GM18499 (cell line): ENCODE measurements around the gene PLXNA4.

Experiments used
- ATAC-seq: cut with Tn5 transposase; IDR thresholded peaks from one replicate; pipeline ENCODE4 v1.9.1; 2021; ENCODE audit warnings: moderate number of reproducible peaks; ENCODE audit not compliant: insufficient read depth, unreplicated experiment

Gene PLXNA4

DNA sequence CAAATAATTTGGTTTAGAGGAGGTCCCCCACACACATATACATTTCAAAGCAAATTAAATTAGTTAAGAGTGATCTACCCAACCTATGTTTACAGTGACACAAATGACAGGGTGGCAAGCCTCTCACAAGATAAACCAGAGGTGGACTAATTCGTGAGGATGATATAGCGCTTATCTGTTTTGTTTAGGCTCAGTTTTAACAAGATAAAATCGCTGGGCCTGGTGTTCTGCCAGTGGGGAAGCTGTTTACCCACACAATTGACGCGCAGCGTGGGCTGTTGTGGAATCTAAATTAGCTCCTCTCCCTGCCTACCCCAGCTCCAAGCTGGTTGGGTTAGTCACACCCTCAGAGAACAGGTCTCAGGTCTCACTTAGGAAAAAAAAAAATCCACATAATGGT, 16.7 kb upstream of the PLXNA4 start:
- ATAC-seq, result no peak

DNA sequence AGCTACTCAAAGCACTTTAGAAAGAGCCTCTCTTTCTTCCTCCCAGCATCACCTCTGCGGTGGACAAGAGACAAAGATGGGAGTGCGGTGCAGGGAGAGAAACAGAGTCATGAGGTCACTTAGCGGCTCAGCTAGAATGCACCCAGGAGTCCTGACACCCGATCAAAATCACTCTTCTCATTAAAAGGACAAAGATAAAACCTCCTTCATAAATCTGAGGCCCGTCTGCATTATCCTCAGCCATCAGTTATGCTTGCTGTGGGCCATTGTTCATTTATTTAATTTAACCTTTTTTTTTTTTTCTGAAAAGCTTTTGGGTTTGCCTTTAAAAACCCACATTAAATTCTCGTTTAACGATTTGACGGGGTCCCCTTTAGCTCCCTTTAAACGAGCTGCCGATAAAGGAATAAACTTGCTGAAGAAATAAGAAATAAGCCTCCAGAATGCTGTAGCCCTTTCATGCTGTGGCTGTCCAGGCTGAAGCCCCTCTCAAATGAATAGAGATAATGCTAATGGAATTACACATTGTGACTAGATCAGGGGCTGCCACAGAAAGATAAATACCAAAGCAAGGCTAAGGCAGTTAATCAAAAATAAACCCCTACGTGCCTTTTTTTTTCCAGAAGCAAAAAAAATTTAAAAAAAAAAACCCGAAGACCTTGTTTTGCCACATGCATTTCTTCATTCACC, 16.1 kb upstream of the PLXNA4 start:
- no peak for ATAC-seq

DNA sequence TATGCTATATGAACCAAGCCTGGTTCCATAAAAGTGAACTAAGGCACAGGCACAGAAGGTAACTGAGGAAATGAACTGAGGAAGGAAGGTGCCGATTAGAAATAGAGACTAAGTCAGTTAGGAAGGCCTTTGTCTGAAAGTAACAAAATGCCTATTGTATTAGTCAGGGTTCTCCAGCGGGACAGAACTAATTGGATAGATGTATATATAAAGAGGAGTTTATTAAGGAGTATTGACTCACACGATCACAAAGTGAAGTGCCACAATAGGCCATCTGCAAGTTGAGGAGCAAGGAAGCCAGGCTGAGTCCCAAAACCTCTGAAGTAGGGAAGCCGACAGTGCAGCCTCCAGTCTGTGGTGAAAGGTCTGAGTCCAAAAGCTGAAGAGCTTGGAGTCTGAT, 13.9 kb upstream of the PLXNA4 start:
- ATAC-seq, result no peak

DNA sequence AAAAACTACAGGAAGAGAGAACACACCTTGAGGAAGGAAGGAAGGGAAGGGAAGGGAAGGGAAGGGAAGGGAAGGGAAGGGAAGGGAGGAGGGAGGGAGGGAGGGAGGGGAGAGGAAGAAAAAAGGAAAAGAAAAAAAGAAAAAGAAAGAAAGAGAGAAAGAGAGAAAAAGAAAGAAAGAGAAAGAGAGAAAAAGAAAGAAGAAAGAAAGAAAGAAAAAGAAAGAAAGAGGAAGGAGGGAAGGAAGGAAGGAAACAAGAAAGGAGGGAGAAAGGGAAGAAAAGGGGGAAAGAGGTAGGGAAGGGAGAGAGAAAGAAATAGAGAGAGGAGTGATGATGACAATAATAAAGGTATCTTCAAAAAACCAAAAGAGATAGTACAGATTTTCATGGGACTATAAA, 12.3 kb upstream of the PLXNA4 start:
- no peak for ATAC-seq

DNA sequence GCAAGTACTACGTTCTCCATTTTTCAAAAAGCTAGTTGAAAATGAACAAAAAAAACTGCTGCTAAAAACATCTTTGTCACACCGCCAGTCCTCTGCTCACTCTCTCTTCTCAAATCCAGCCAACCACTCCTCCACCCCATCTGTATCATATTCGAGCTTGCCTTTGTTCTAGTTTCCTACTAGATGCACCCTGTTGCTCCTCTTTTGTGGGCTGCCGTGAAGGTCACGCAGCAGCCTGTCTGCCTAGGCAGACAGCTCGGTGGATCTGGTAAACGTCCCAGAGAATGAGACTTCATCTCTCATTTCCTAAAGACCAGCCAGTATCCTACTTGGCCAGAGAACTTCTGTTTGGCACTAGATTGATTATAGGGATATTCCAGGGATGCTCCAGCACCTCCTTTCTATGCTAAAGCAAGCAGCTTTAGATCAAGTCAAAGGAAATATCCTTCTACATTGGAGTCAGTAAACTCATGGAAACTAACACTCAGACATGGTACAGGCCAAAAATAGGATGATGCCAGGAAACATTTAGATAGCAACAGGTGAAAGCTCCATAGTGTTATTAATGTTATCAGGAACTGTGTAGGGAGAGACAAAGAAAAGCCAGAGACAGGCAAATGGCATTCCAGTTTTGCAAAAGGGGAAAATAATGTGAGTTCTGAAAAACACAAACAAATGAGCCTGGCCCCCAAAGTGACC, 8.7 kb upstream of the PLXNA4 start:
- no peak for ATAC-seq

DNA sequence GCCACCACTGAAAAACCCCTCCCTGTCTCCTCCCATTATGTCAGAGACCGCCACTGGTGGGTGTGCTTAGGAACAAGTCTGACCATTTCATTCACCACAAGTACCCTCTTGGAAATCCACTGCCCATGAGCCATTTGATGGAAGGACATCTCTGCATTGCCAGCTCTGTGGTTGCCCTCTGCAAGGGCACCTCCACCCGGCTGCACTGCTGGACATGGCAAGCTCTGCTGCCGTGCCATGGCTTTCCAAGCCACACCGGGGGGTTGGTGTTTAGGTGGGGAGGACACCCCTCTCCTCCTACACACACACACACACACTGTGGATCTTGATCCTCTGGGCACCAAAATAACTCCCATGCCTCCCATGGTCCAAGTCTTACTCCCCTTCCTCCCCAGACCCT, 5.2 kb upstream of the PLXNA4 start:
- ATAC-seq, result no peak

DNA sequence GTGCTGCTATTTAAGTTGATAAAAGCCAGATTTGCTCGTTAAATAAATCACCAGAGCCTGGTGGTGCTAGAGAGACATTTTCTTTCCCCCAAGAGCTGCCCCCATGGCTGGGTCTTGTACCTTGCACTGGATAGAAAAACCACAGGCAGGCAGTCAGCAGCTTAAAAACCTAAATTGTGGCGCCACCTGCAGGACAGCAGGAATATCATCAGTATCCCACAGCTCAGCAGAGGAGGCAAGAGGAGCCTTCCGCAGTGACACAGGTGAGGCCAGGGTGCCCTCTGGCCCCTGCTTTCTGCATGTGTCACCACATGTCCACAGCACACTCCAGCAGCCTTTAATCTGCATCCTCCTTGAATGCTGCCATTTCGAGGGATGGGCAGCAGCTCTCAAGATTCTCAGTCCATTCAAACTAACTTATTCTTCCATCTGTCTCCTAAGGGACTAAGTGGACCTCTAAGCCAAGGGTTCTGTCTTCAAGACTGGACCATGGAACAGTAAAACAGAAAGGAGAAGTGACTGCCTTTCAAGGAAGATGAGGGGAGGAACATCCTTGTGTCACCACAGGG, 4.5 kb upstream of the PLXNA4 start:
- ATAC-seq, result no peak

DNA sequence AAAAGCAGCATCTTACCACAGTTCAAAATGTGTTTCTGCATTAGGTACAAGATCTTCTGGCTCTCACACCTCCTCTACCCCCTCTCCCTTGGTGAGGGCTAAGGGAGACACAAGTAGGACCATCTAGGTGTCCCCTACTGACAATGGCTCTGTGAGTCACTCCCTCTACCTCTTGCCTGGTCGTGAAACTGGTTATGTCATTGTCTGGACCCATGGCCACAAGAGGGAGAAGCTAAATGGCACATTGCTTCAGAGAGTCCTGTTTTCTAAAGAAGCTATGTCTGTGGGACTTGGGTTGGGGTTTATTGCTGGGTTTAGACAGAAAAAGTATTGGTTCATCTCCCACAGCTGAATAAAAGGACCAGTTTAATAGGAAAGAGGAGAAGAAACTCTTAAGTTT, 4.0 kb upstream of the PLXNA4 start:
- no peak for ATAC-seq

DNA sequence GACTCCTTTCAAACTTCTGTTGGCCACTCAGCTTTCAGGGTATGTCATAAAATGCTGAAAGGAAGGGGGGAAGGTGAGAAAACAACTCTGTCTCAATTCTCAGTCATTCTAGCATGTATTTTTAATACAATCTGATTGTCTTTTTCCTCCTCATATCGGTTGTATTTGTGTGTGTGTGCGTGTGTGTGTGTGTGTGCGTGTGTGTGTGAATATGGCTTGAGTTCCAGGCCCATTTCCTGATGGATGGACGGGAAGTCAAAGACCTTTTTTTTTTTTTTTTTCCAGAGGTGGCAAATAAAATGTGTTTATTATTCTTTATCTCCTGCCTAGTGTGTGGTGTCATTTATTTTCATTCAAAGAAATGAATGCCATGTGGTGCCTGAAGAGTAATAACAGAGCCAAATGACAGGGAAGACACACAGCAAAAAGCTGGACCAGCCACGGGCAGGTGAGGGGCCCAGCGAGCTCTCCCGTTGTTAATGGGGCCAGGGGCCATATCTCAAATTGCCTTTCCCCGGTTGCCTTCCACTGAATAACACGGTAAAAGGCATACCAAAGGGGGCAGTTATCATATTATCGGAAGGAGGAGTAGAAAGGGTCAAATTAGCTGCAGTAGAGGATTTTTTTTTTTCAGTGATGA, 3.1 kb upstream of the PLXNA4 start:
- no peak for ATAC-seq

DNA sequence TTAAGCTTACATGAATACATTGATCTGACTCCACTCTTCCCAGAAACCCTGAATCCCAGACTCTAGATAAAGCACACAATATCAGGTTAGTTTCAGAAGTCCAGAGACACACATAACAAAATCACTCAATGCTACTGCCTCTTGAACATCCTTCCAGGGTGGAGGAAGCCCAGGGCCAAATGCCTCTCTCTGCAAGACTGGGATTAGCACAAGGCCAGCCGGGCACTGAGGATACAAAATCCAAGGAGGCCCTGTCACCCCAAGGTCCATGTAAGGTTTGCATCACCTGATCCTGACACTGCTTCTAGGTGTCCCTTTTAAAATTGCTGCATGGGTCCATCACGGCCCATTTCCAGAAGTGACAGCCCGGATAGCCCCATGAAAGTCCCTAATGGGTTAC, 2.6 kb upstream of the PLXNA4 start:
- no peak for ATAC-seq

DNA sequence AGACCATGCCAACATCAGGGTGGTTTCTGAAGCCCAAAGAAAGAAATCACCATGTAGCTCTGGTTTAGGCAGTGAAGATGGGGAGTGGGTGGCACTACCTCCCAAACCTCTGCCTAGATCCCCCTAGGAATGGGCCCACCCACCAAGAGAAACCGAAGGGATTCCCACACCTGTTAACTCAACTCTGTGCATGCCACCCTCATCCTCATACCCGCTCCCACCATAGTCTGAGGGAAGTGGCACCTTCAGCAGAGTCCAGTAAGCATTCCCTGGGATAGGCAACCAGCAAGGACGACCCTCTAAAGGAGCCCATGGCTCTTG, 1.7 kb upstream of the PLXNA4 start:
- ATAC-seq, result no peak

DNA sequence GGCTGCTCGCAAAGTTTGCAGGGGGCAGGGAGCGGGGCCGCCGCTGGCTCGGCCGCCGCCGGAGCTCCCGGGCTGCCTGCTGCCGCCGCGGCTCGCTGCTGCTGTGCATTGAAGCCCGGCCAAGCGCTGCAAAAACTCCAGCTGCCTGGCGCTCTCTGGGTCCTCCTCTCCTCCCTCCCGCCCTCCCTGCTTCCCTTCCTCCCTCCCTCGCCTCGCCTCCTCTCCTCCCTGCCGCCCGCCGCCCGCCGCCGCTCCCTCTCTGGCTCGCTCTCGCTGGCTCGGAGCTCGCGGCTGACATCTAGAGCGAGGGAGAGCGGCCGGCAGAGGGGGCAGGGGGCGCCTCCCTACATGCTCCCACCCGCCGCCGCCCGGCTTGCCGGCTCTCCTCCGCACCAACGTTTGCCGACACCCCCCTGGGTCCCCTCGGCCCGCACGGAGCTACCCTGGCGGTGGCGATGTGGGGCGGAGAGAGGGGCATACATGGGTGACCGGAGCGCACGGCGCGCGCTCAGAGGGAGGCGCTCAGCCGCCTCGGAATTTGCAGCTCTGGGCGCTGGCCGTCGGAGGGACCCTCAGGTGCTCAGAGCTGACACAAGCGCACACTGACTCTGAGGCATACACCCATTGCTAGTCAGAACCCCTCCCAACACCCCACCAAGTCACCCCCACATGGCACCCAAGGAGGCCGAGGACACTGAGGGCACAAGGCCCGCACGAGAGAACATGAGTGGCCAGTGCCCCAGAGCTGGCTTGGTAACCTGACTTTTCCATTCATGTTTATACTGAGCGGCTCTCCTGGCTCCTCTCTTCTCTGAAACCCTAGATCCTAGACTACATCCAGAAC, 1.2 kb upstream of the PLXNA4 start:
- ATAC-seq, result no peak

DNA sequence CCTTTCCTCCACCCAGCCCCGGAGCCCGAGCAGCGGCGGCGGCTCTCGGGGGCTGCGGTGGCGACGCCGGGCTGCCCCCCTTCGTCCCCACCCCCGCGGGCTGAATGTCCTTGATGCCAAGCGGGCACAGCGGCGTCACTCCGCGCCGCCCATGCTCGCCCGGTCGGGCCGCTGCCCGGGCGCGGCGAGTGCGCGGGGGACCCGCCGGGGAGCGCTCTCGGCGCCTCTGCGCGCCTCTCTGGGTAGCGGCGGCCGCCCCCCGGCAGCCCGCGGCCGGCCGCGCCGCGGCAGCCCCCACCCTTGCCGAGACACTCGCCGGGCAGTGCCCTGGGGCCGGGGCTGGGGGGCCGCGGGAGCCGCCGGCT, 433 bp upstream of the PLXNA4 start:
- no peak for ATAC-seq

DNA sequence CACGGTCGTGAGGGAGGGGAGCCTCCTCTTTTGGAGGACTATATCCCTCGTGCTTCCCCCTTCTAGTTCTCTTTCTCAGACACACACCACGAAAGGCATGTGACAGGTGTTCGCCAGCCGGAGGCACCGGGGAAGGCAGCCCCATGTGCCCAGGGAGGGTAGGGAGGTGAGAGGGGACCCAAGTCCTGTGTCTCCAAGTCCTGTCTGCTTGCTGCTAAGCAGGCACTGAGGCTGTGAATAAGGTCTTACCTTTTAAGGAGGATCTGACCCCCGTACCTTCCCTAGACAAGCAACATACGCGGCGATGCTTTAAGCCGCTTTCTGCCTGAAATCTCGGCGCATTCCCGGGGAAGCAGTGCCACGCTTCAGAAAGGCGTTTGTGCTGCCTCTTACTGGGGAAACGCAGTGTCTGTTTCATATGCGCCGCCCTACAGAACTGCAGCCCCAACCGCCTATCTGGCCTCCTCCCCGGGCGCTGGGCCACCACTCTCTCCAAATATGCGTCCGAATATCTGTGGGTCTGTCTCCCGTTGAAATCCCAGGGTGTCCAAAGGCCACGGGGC, 770 bp downstream of the PLXNA4 start:
- ATAC-seq, result no peak

DNA sequence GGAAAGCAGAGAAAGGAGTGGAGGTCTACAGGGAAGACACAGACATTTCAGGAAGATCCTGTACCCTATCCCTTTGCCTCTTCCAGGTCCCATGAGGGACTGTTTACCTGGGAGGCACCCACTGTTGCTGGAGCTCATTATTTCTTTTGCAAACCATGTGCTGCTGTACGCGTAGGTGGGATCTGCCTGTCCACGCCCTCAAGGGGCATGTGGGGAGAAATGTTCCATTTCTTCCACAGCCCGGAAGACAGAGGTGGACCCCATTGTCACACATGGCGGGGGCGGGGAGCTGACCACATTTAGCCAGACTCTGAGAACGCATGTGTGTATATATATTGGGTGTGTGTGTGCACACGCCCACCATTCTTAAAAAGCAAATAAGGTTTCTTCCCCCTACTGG, 2.0 kb downstream of the PLXNA4 start:
- no peak for ATAC-seq

DNA sequence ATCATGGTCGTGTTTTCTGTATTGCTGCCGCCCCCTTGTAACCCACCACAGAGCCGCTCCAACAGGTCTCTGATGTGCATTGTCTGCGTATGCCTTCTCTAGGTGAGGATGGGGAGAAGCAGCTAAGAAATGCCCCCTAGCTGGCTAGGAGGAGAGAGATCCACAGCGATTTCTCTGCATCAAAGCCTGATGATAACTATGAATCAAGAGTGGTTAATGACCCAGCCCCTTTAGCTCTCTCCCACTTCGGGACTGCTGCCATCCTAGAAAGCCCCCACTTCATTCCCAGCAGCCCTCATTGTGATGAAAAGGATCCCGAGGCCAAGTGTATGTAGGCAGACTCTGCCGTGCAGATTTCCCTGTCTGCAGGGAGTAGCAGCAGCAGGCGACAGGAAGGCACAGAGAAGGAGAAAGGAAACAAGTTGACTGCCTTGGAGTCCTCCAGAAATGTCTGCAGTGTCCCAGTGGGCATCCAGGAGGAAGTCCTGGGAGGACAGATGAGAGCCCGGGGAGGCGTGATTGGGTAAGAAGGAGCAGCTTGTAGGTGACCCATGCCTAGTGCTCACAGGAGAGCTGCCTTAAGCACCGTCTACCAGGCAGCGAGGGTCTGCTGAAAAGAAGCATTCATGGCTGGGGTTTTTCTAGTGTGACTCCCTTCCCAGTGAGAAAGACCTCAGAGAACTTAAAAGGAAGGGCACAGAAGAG, 2.9 kb downstream of the PLXNA4 start:
- ATAC-seq, result no peak

DNA sequence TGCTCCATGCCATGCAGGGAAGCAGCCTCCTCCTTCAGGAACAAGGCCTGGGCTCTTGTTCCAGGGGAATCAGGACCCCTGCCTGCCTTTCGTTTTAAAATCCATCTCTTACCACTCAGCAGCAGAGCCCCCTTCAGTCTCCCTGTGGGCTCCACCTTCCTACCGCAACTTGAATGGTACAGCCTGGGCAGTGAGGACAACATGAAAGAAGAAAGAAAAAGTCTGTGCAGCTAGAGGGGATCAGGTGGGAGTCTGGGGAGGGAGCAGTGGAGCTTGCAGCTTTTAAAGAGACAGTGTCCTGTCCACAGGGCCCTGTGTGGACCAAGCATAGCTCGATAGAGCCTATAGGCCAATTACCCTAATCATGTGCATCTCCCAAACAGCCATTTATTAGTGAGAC, 3.7 kb downstream of the PLXNA4 start:
- ATAC-seq, result no peak

DNA sequence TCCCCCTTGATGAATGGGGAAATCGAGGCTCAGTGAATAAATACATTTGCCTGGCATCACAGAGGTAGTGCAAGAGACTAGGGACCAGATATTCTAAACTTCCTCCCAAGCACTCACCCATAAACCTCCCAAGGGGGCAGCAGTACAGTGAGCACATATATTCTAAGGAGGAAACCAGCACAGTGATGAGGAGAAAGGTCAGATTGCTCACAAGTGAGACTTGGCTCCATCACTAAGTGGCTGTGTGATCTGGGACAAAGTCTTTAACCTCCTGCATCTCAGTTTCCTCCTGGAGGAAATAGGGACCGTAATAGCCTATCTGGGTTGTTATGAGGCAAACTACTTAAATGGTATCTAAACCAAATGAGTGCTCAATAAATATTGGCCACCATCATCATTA, 4.3 kb downstream of the PLXNA4 start:
- no peak for ATAC-seq

DNA sequence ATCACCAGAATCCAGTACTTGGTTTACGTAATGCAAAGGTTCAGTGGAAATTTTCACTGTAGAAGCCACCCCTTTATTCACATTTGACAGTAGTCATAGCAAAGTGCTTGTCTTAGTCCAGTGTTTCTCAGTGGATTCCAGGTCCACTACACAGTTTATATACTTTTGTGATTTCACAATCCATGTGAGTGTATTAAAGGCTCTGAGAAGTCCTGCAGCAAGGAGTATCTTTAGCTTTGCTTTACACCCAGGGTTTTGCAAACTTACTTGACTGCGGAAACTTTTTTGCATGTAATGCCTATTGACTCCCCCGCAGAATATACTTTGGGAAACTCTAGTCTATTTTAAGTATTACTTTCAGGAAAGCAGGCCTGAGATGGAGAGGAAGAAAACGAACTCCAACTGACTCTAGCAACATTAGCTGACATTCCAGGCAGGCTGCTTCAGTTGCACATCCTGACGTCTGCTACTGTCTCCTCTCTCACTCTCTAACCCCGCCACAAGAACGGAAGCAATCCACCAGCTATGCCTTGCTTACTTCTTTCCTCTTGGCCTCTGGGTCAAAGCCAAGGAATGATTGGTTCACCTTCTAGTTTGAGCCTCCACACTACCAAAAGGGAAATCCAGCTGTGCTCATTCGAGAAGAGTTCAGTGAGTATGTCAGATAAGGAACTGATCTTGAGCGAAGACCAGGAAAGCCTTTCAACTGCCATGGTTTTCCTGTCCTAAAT, 6.2 kb downstream of the PLXNA4 start:
- ATAC-seq, result no peak
